NCI-H774 (cell line): ENCODE measurements around the gene CEP128.
A peak's percentile ranks its signal among the peaks of the same experiment; 100 is the strongest.

ENCODE experiments used
- DNase-seq: peaks from one replicate; lab custom pipeline; 2025; lab: John Stamatoyannopoulos, UW

Gene CEP128

GRCh38 chr14:80608563-80608962, 333.0 kb downstream of the CEP128 start:
- DNase-seq, result no peak

GRCh38 chr14:80607430-80608190, 333.9 kb downstream of the CEP128 start:
- DNase-seq, result no peak

- no peak for DNase-seq
Observed at GRCh38 chr14:80606347-80606772, 335.2 kb downstream of the CEP128 start.

GRCh38 chr14:80605536-80605935, 336.0 kb downstream of the CEP128 start:
- DNase-seq, result no peak

- DNase-seq, result no peak
Observed at GRCh38 chr14:80602946-80603345, 338.6 kb downstream of the CEP128 start.

- no peak for DNase-seq
Observed at GRCh38 chr14:80587096-80587724, 354.3 kb downstream of the CEP128 start.

GRCh38 chr14:80586131-80586530, 355.4 kb downstream of the CEP128 start:
- no peak for DNase-seq

GRCh38 chr14:80585506-80585835, 356.1 kb downstream of the CEP128 start:
- no peak for DNase-seq

GRCh38 chr14:80584744-80585505, 356.6 kb downstream of the CEP128 start:
- DNase-seq, result peak; percentile 31

GRCh38 chr14:80577599-80577998, 363.9 kb downstream of the CEP128 start:
- DNase-seq, result no peak

- DNase-seq, result no peak
Observed at GRCh38 chr14:80576401-80576800, 365.1 kb downstream of the CEP128 start.

- no peak for DNase-seq
Observed at GRCh38 chr14:80575763-80576162, 365.8 kb downstream of the CEP128 start.

- no peak for DNase-seq
Observed at GRCh38 chr14:80572666-80573065, 368.9 kb downstream of the CEP128 start.

GRCh38 chr14:80570930-80571298, 370.6 kb downstream of the CEP128 start:
- DNase-seq, result no peak

GRCh38 chr14:80567905-80568536, 373.5 kb downstream of the CEP128 start:
- no peak for DNase-seq

- no peak for DNase-seq
Observed at GRCh38 chr14:80565001-80565400, 376.5 kb downstream of the CEP128 start.

- DNase-seq, result no peak
Observed at GRCh38 chr14:80564051-80564450, 377.5 kb downstream of the CEP128 start.

- DNase-seq, result no peak
Observed at GRCh38 chr14:80560800-80561657, 380.5 kb downstream of the CEP128 start.

GRCh38 chr14:80554139-80554538, 387.4 kb downstream of the CEP128 start:
- DNase-seq, result no peak

GRCh38 chr14:80549141-80549540, 392.4 kb downstream of the CEP128 start:
- no peak for DNase-seq
